ENCODE results near the gene ABCB4.
"Not testable (repeated sequence)": the region's sequence is repeated elsewhere in the genome, so short reads cannot be mapped to it uniquely, and the experiment has no call there.

ABCB4 gene

GRCh38 chr7:87474533-87475358 lies 734 bp downstream of the ABCB4 start:
- DNase-seq: no peak

GRCh38 chr7:87473986-87474385 lies 1.5 kb downstream of the ABCB4 start:
- no peak for DNase-seq

GRCh38 chr7:87473192-87473591 lies 2.3 kb downstream of the ABCB4 start:
- no peak for DNase-seq

GRCh38 chr7:87471473-87471872 lies 4.0 kb downstream of the ABCB4 start:
- DNase-seq: no peak

GRCh38 chr7:87469204-87469603 lies 6.3 kb downstream of the ABCB4 start:
- DNase-seq: not testable (repeated sequence)

GRCh38 chr7:87465534-87465880 lies 10.0 kb downstream of the ABCB4 start:
- DNase-seq: not testable (repeated sequence)

GRCh38 chr7:87464830-87465533 lies 10.5 kb downstream of the ABCB4 start:
- not testable (repeated sequence) for DNase-seq

GRCh38 chr7:87463982-87464381 lies 11.5 kb downstream of the ABCB4 start:
- DNase-seq: no peak

- not testable (repeated sequence) for DNase-seq
These were observed 15.0 kb downstream of the ABCB4 start for GRCh38 chr7:87460444-87460843.

- no peak for DNase-seq
These were observed 15.5 kb downstream of the ABCB4 start for GRCh38 chr7:87459941-87460340.

GRCh38 chr7:87458148-87458547 lies 17.3 kb downstream of the ABCB4 start:
- DNase-seq: no peak

- DNase-seq: no peak
These were observed 19.2 kb downstream of the ABCB4 start for GRCh38 chr7:87456247-87456646.

- no peak for DNase-seq
These were observed 23.2 kb downstream of the ABCB4 start for GRCh38 chr7:87452279-87452678.

GRCh38 chr7:87451187-87451586 lies 24.3 kb downstream of the ABCB4 start:
- DNase-seq: no peak

GRCh38 chr7:87450706-87451105 lies 24.8 kb downstream of the ABCB4 start:
- DNase-seq: no peak

- DNase-seq: no peak
These were observed 27.1 kb downstream of the ABCB4 start for GRCh38 chr7:87448388-87448787.

GRCh38 chr7:87447116-87447635 lies 28.3 kb downstream of the ABCB4 start:
- no peak for DNase-seq

- no peak for DNase-seq
These were observed 29.6 kb downstream of the ABCB4 start for GRCh38 chr7:87445897-87446296.

GRCh38 chr7:87435546-87435945 lies 39.9 kb downstream of the ABCB4 start:
- DNase-seq: no peak

GRCh38 chr7:87432536-87432935 lies 42.9 kb downstream of the ABCB4 start:
- DNase-seq: no peak

GRCh38 chr7:87427288-87427687 lies 48.2 kb downstream of the ABCB4 start:
- DNase-seq: no peak

GRCh38 chr7:87426160-87426559 lies 49.3 kb downstream of the ABCB4 start:
- DNase-seq: no peak

GRCh38 chr7:87424075-87424474 lies 51.4 kb downstream of the ABCB4 start:
- no peak for DNase-seq

- DNase-seq: no peak
These were observed 55.3 kb downstream of the ABCB4 start for GRCh38 chr7:87420173-87420572.
